ENCODE data around the gene ZNF391.

The ZNF391 gene

GRCh38 chr6:27433714-27434113 lies 45.2 kb downstream of the ZNF391 start:
- TF ChIP-seq NFIC (IDR thresholded peaks at IDR 0.05) (no peak), RAD21 (IDR thresholded peaks at IDR 0.05; ENCODE audit: low read depth) (no peak), FOXM1 (IDR thresholded peaks at IDR 0.05; ENCODE audit: borderline replicate concordance, low read depth) (no peak), USF1 (IDR thresholded peaks at IDR 0.05) (no peak), CEBPB (IDR thresholded peaks at IDR 0.05) (no peak), EP300 (IDR thresholded peaks at IDR 0.05; ENCODE audit: borderline replicate concordance) (no peak), YY1 (IDR thresholded peaks at IDR 0.05; ENCODE audit: low read depth) (no peak), EGR1 (IDR thresholded peaks at IDR 0.05) (no peak), TAF1 (IDR thresholded peaks at IDR 0.05; ENCODE audit: low read depth) (no peak)

- no peak for TF ChIP-seq CREB1 (IDR thresholded peaks at IDR 0.05; ENCODE audit: low read depth)
- no peak for TF ChIP-seq YY1 (IDR thresholded peaks at IDR 0.05; ENCODE audit: low read depth)
- TF ChIP-seq EGR1 (IDR thresholded peaks at IDR 0.05) = no peak
- no peak for TF ChIP-seq USF1 (IDR thresholded peaks at IDR 0.05)
- TF ChIP-seq REST (IDR thresholded peaks at IDR 0.05; ENCODE audit: low read depth) = no peak
- TF ChIP-seq TAF1 (IDR thresholded peaks at IDR 0.05; ENCODE audit: low read depth) = no peak
- no peak for TF ChIP-seq ZBTB7A (IDR thresholded peaks at IDR 0.05; ENCODE audit: low read depth)
- TF ChIP-seq RAD21 (IDR thresholded peaks at IDR 0.05; ENCODE audit: low read depth) = no peak
- no peak for TF ChIP-seq MAX (IDR thresholded peaks at IDR 0.05)
- TF ChIP-seq CEBPB (IDR thresholded peaks at IDR 0.05) = no peak
- no peak for TF ChIP-seq TEAD4 (IDR thresholded peaks at IDR 0.05)
- TF ChIP-seq FOXM1 (IDR thresholded peaks at IDR 0.05; ENCODE audit: borderline replicate concordance, low read depth) = no peak
- TF ChIP-seq EP300 (IDR thresholded peaks at IDR 0.05; ENCODE audit: borderline replicate concordance) = no peak
- TF ChIP-seq TCF12 (IDR thresholded peaks at IDR 0.05; ENCODE audit: low read depth) = no peak
- no peak for TF ChIP-seq NFIC (IDR thresholded peaks at IDR 0.05)
These were observed 50.8 kb downstream of the ZNF391 start for GRCh38 chr6:27439371-27439770.

GRCh38 chr6:27441001-27441400 lies 52.4 kb downstream of the ZNF391 start:
- TF ChIP-seq TCF12 (IDR thresholded peaks at IDR 0.05; ENCODE audit: low read depth) (no peak), EP300 (IDR thresholded peaks at IDR 0.05; ENCODE audit: borderline replicate concordance) (no peak), RAD21 (IDR thresholded peaks at IDR 0.05; ENCODE audit: low read depth) (no peak), NFIC (IDR thresholded peaks at IDR 0.05) (no peak), CREB1 (IDR thresholded peaks at IDR 0.05; ENCODE audit: low read depth) (no peak), REST (IDR thresholded peaks at IDR 0.05; ENCODE audit: low read depth) (no peak), EGR1 (IDR thresholded peaks at IDR 0.05) (no peak), ZBTB7A (IDR thresholded peaks at IDR 0.05; ENCODE audit: low read depth) (no peak), TAF1 (IDR thresholded peaks at IDR 0.05; ENCODE audit: low read depth) (no peak), MAX (IDR thresholded peaks at IDR 0.05) (no peak), TEAD4 (IDR thresholded peaks at IDR 0.05) (no peak), YY1 (IDR thresholded peaks at IDR 0.05; ENCODE audit: low read depth) (no peak), CEBPB (IDR thresholded peaks at IDR 0.05) (no peak)

- no peak for TF ChIP-seq YY1 (IDR thresholded peaks at IDR 0.05; ENCODE audit: low read depth)
- no peak for TF ChIP-seq NFIC (IDR thresholded peaks at IDR 0.05)
- no peak for TF ChIP-seq FOXM1 (IDR thresholded peaks at IDR 0.05; ENCODE audit: borderline replicate concordance, low read depth)
- no peak for TF ChIP-seq RAD21 (IDR thresholded peaks at IDR 0.05; ENCODE audit: low read depth)
- TF ChIP-seq TAF1 (IDR thresholded peaks at IDR 0.05; ENCODE audit: low read depth) = no peak
- no peak for TF ChIP-seq CREB1 (IDR thresholded peaks at IDR 0.05; ENCODE audit: low read depth)
- no peak for TF ChIP-seq CEBPB (IDR thresholded peaks at IDR 0.05)
- TF ChIP-seq ZBTB7A (IDR thresholded peaks at IDR 0.05; ENCODE audit: low read depth) = no peak
- TF ChIP-seq USF1 (IDR thresholded peaks at IDR 0.05) = no peak
- no peak for TF ChIP-seq TEAD4 (IDR thresholded peaks at IDR 0.05)
- TF ChIP-seq TCF12 (IDR thresholded peaks at IDR 0.05; ENCODE audit: low read depth) = no peak
- TF ChIP-seq REST (IDR thresholded peaks at IDR 0.05; ENCODE audit: low read depth) = no peak
- no peak for TF ChIP-seq EP300 (IDR thresholded peaks at IDR 0.05; ENCODE audit: borderline replicate concordance)
- no peak for TF ChIP-seq MAX (IDR thresholded peaks at IDR 0.05)
- TF ChIP-seq EGR1 (IDR thresholded peaks at IDR 0.05) = no peak
These were observed 54.4 kb downstream of the ZNF391 start for GRCh38 chr6:27442932-27443331.
